Tibial nerve (tissue), 4 donors: Measurements from ENCODE around the gene ARRDC1. TPM values are rescaled to one million over a fixed set of nuclear protein-coding genes. Genes with fewer than 3 reads are reported as not detected.

Experiments used
- DNase-seq, 2 donors: peaks; one replicate each; pipeline ENCODE4 v3.0.0-alpha.2; 2019; ENCODE audit warnings: low spot score in 2 of 2
- H3K27ac ChIP-seq, 4 donors: fragments of 200-600 bp; sonication (generic) in 3 of 4; one replicate each; pipeline ENCODE4 v1.5.1; 2017 to 2019; ENCODE audit warnings: mild to moderate bottlenecking in 1 of 4
- H3K27me3 ChIP-seq, 2 donors: fragments of 200-600 bp; sonication (generic) in 1 of 2; one replicate each; pipeline versions ENCODE4 v1.5.1 to v1.6.0; 2017 to 2019
- H3K36me3 ChIP-seq, 3 donors: fragments of 200-600 bp; sonication (generic); one replicate each; pipeline ENCODE4 v1.5.1; 2018 to 2019
- H3K4me1 ChIP-seq, 4 donors: fragments of 200-600 bp; sonication (generic) in 3 of 4; one replicate each; pipeline ENCODE4 v1.5.1; 2017 to 2019
- H3K4me3 ChIP-seq, 4 donors: fragments of 200-600 bp; sonication (generic) in 3 of 4; one replicate each; pipeline ENCODE4 v1.5.1; 2017 to 2019; ENCODE audit warnings: mild to moderate bottlenecking in 1 of 4, moderate library complexity in 1 of 4
- H3K9me3 ChIP-seq, 4 donors: fragments of 200-600 bp; sonication (generic) in 3 of 4; one replicate each; pipeline ENCODE4 v1.5.1; 2017 to 2019
- EP300 ChIP-seq, 2 donors: sonication (generic); formaldehyde crosslinking; IDR thresholded peaks; one replicate each; pipeline ENCODE4 v1.6.1; 2017; ENCODE audit warnings: antibody characterized with exemption in 2 of 2, mild to moderate bottlenecking in 1 of 2
- POLR2A ChIP-seq, 2 donors: fragments of 450-650 bp; IDR thresholded peaks; one replicate each; pipeline ENCODE4 v1.6.1; 2017; ENCODE audit warnings: antibody characterized with exemption in 2 of 2, mild to moderate bottlenecking in 2 of 2, moderate library complexity in 2 of 2
- WGBS, 2 donors: methylation state at CpG; one replicate each; pipeline ENCODE4 v1.1.5; 2018; 5-methylcytosine and 5-hydroxymethylcytosine counted together
- total RNA-seq, 4 donors: library from RNA; depleted of rRNA; stranded (reverse); fragments of >200 nt; gene quantifications; one replicate each; pipeline ENCODE4 v1.1.0, GENCODE V29; 2016
- TF ChIP-seq, protein P1 (sequence below), 5 experiments: fragments of 200-600 bp in 3 of 5; fragments of 450-650 bp in 2 of 5; sonication (generic) in 3 of 5; IDR thresholded peaks; one replicate each; pipeline ENCODE4 v1.5.1; 2016 to 2019; ENCODE audit warnings: antibody characterized with exemption in 5 of 5, mild to moderate bottlenecking in 3 of 5, moderate library complexity in 2 of 5

Gene ARRDC1
- total RNA-seq, 4 donors from 2014 or later: 26.4 to 83.1 (median 50.1) TPM

DNA sequence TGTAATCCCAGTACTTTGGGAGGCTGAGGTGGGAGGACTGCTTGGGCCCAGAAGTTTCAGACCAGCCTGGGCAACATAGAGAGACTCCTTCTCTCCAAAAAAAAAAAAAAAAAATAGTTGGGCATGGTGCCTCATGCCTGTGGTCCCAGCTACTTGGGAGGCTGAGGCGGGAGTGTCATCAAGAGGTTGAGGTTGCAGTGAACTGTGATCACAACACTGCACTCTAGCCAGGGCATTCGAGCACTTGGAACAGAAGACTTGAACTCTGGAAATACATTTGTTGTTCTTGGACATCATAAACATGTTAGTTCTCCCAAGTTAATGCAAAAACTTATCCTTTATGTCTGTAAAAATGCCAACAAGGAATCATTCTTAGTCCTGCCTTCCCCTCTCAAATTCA, 42.9 kb downstream of the ARRDC1 start:
- Histone ChIP-seq H3K36me3 (peaks cover 0 to 41% (median 0%) of the 10 kb centered on the region in 3 donors), H3K4me1 (peaks cover 0 to 7% (median 0%) of the 10 kb centered on the region in 4 donors), H3K4me3 (no peak overlapping the region), H3K27ac (no peak overlapping the region), H3K27me3 (no peaks in the 10 kb centered on the region), H3K9me3 (no peaks in the 10 kb centered on the region)
- WGBS, 2 donors: 49 to 62% methylated on average over 2 of the region's 2 CpGs
- no peak for DNase-seq
- TF ChIP-seq, protein P1, sequence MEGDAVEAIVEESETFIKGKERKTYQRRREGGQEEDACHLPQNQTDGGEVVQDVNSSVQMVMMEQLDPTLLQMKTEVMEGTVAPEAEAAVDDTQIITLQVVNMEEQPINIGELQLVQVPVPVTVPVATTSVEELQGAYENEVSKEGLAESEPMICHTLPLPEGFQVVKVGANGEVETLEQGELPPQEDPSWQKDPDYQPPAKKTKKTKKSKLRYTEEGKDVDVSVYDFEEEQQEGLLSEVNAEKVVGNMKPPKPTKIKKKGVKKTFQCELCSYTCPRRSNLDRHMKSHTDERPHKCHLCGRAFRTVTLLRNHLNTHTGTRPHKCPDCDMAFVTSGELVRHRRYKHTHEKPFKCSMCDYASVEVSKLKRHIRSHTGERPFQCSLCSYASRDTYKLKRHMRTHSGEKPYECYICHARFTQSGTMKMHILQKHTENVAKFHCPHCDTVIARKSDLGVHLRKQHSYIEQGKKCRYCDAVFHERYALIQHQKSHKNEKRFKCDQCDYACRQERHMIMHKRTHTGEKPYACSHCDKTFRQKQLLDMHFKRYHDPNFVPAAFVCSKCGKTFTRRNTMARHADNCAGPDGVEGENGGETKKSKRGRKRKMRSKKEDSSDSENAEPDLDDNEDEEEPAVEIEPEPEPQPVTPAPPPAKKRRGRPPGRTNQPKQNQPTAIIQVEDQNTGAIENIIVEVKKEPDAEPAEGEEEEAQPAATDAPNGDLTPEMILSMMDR (IDR thresholded peaks at IDR 0.05): no peak
- TF ChIP-seq POLR2A (IDR thresholded peaks at IDR 0.05) (no peak), EP300 (IDR thresholded peaks at IDR 0.05) (no peak)

DNA sequence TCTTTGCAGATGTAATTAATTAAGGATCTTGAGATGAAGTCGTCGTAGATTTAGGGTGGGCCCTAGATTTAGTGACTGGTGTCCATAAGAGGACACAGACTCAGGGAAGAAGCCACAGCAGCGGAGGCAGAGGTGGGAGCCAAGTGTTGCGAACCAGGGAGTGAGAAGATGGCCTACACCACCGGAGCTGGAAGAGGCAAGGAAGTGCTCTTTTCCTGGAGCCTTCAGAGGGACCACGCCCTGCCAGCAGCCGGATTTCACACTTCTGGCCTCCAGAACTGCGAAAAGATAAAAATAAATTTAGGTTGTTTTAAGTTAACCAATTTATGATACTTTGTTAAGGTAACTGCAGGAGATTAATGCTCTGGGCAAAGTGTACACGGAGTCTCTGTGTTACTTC, 44.1 kb downstream of the ARRDC1 start:
- no peak overlapping the region for H3K4me3 ChIP-seq
- H3K27ac ChIP-seq: no peak overlapping the region
- H3K4me1 ChIP-seq: peaks cover 0 to 7% (median 0%) of the 10 kb centered on the region in 4 donors
- H3K36me3 ChIP-seq: peaks cover 0 to 41% (median 0%) of the 10 kb centered on the region in 3 donors
- TF ChIP-seq, protein P1 (IDR thresholded peaks at IDR 0.05): no peak
- TF ChIP-seq EP300 (IDR thresholded peaks at IDR 0.05) (no peak), POLR2A (IDR thresholded peaks at IDR 0.05) (no peak)
- DNase-seq: no peak
- 86 to 88% methylated on average over 9 of the region's 9 CpGs for WGBS, 2 donors
- H3K27me3 ChIP-seq: no peaks in the 10 kb centered on the region
- H3K9me3 ChIP-seq: no peaks in the 10 kb centered on the region

DNA sequence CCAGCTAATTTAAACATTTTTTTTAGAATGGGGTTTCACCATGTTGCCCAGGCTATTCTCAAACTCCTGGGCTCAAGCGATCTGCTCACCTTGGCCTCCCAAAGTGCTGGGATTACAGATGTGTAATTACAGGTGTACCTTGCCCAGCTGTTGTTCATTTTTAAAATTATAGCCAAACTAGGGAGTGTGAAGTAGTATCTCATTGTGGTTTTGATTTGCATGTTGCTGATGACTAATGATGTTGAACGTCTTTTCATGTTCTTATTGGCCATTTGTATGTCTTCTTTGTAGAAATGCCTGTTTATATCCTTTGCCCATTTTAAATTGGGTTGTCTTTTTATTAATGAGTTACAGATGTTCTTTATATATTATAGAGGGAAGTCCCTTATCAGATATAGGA, 44.8 kb downstream of the ARRDC1 start:
- Histone ChIP-seq H3K27ac (no peak overlapping the region), H3K4me1 (peaks cover 0 to 7% (median 0%) of the 10 kb centered on the region in 4 donors), H3K4me3 (no peak overlapping the region), H3K36me3 (peaks cover 0 to 48% (median 0%) of the 10 kb centered on the region in 3 donors), H3K27me3 (no peaks in the 10 kb centered on the region), H3K9me3 (no peaks in the 10 kb centered on the region)
- no peak for DNase-seq
- TF ChIP-seq, protein P1 (IDR thresholded peaks at IDR 0.05): no peak
- no peak for TF ChIP-seq POLR2A (IDR thresholded peaks at IDR 0.05)
- TF ChIP-seq EP300 (IDR thresholded peaks at IDR 0.05): no peak
- 96 to 98% methylated on average over 2 of the region's 2 CpGs for WGBS, 2 donors

DNA sequence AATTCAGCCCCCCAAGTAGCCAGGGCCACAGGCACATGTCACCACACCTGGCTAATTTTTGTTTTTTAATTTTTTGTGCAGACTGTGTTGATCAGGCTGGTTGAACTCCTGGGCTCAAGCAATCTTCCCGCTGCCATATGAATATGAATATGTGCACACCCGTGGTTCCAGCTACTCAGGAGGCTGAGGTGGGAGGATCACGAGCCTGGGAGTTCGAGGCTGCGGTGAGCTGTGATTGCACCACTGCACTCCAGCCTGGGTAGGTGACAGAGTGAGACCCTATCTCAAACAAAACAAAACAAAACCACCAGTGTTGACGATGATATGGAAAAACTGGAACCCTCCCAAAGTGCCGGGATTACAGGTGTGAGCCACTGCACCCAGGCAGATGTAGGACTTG, 45.3 kb downstream of the ARRDC1 start:
- H3K9me3 ChIP-seq: no peaks in the 10 kb centered on the region
- WGBS, 2 donors: 96 to 97% methylated on average over 7 of the region's 7 CpGs
- H3K36me3 ChIP-seq: peaks cover 0 to 52% (median 0%) of the 10 kb centered on the region in 3 donors
- no peak for DNase-seq
- peaks cover 0 to 7% (median 0%) of the 10 kb centered on the region in 4 donors for H3K4me1 ChIP-seq
- no peak for TF ChIP-seq POLR2A (IDR thresholded peaks at IDR 0.05)
- no peak for TF ChIP-seq EP300 (IDR thresholded peaks at IDR 0.05)
- no peaks in the 10 kb centered on the region for H3K27me3 ChIP-seq
- H3K4me3 ChIP-seq: no peak overlapping the region
- H3K27ac ChIP-seq: no peak overlapping the region

DNA sequence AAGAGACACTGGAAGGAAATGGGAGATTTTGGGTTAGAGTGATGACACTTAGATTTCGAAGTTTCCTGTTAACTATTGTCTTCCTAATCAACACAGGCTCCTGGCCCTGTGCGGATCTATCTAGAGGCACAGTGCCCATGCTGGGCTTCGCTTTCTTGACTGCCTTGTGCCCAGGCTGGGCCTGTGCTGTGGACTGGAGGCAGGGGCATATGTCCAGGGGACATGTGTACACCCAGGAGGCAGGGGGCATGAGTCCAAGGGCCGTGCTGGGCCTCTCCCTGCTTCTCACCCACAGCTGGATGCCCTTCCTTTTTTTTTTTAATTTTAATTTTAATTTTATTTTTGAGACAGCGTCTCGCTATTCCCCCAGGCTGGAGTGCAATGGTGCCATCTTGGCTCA, 50.9 kb downstream of the ARRDC1 start:
- Histone ChIP-seq H3K27ac (no peak overlapping the region), H3K4me3 (no peak overlapping the region), H3K9me3 (no peaks in the 10 kb centered on the region), H3K27me3 (no peaks in the 10 kb centered on the region), H3K4me1 (peaks cover 0 to 5% (median 0%) of the 10 kb centered on the region in 4 donors), H3K36me3 (peaks cover 0 to 38% (median 0%) of the 10 kb centered on the region in 3 donors)
- no peak for DNase-seq
- TF ChIP-seq POLR2A (IDR thresholded peaks at IDR 0.05) (no peak), EP300 (IDR thresholded peaks at IDR 0.05) (no peak)
- TF ChIP-seq, protein P1 (IDR thresholded peaks at IDR 0.05): no peak
- WGBS, 2 donors: 96 to 97% methylated on average over 6 of the region's 6 CpGs

DNA sequence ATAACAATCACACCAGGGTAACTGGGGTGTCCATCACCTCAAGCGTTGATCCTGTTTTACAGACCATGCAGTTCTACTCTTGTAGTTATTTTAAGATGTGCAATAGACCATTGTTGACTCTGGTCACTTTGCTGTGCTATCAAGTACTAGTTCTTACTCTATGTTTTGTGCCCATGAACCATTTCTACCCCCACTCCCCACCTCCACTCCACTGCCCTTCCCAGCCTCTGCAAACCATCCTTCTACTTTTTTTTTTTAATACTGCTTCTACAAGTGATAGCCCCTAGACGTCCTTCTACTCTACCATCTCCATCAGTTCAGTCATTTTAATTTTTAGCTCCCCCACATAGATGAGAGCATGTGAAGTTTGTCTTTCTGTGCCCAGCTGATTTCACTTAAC, 52.1 kb downstream of the ARRDC1 start:
- TF ChIP-seq EP300 (IDR thresholded peaks at IDR 0.05) (no peak), POLR2A (IDR thresholded peaks at IDR 0.05) (no peak)
- TF ChIP-seq, protein P1 (IDR thresholded peaks at IDR 0.05): no peak

More for the DNA sequence above, 52.1 kb downstream of the ARRDC1 start:
- 80 to 87% methylated on average over 2 of the region's 2 CpGs for WGBS, 2 donors
- no peaks in the 10 kb centered on the region for H3K27me3 ChIP-seq
- no peak overlapping the region for H3K27ac ChIP-seq
- no peak overlapping the region for H3K4me3 ChIP-seq
- no peak for DNase-seq
- peaks cover 0 to 5% (median 0%) of the 10 kb centered on the region in 4 donors for H3K4me1 ChIP-seq
- no peaks in the 10 kb centered on the region for H3K9me3 ChIP-seq
- peaks cover 0 to 26% (median 0%) of the 10 kb centered on the region in 3 donors for H3K36me3 ChIP-seq
